ENCODE data around the gene MYO1B. TPM values are rescaled to one million over a fixed set of nuclear protein-coding genes. Genes with fewer than 3 reads are reported as not detected.
"Not testable (repeated sequence)": the region's sequence is repeated elsewhere in the genome, so short reads cannot be mapped to it uniquely, and the experiment has no call there.

The MYO1B gene
- total RNA-seq, 1 experiment from 2014 or later: 106 TPM

GRCh38 chr2:191451116-191451515 lies 205.9 kb downstream of the MYO1B start:
- DNase-seq (ENCODE audit: low read depth in 1 of 2, low spot score in 2 of 2): no peak
- Histone ChIP-seq H3K27me3 (replicated peaks) (no peaks in the 10 kb centered on the region), H3K36me3 (no peaks in the 10 kb centered on the region), H3K4me3 (no peak overlapping the region), H3K9me3 (replicated peaks) (no peaks in the 10 kb centered on the region), H3K27ac (no peak overlapping the region), H3K4me1 (replicated peaks) (no peaks in the 10 kb centered on the region)

- Histone ChIP-seq H3K27ac (no peak overlapping the region), H3K36me3 (no peaks in the 10 kb centered on the region), H3K9me3 (replicated peaks) (no peaks in the 10 kb centered on the region), H3K4me1 (replicated peaks) (no peaks in the 10 kb centered on the region), H3K27me3 (replicated peaks) (no peaks in the 10 kb centered on the region), H3K4me3 (no peak overlapping the region)
- DNase-seq (ENCODE audit: low read depth in 1 of 2, low spot score in 2 of 2): no peak
Observed at GRCh38 chr2:191452065-191452464, 206.9 kb downstream of the MYO1B start.

GRCh38 chr2:191453761-191454160 lies 208.6 kb downstream of the MYO1B start:
- H3K27ac ChIP-seq: no peak overlapping the region
- no peak for DNase-seq (ENCODE audit: low read depth in 1 of 2, low spot score in 2 of 2)
- no peak overlapping the region for H3K4me3 ChIP-seq
- H3K4me1 ChIP-seq (replicated peaks): no peaks in the 10 kb centered on the region
- H3K27me3 ChIP-seq (replicated peaks): no peaks in the 10 kb centered on the region
- no peaks in the 10 kb centered on the region for H3K36me3 ChIP-seq
- no peaks in the 10 kb centered on the region for H3K9me3 ChIP-seq (replicated peaks)

GRCh38 chr2:191456506-191456905 lies 211.3 kb downstream of the MYO1B start:
- not testable (repeated sequence) for H3K27me3 ChIP-seq (replicated peaks); H3K27ac ChIP-seq; H3K36me3 ChIP-seq; H3K4me1 ChIP-seq (replicated peaks); H3K9me3 ChIP-seq (replicated peaks); DNase-seq (ENCODE audit: low read depth in 1 of 2, low spot score in 2 of 2); H3K4me3 ChIP-seq

GRCh38 chr2:191459158-191459557 lies 214.0 kb downstream of the MYO1B start:
- Histone ChIP-seq H3K27me3 (replicated peaks) (no peaks in the 10 kb centered on the region), H3K36me3 (no peaks in the 10 kb centered on the region), H3K9me3 (replicated peaks) (no peaks in the 10 kb centered on the region), H3K27ac (no peak overlapping the region), H3K4me3 (no peak overlapping the region), H3K4me1 (replicated peaks) (no peaks in the 10 kb centered on the region)
- no peak for DNase-seq (ENCODE audit: low read depth in 1 of 2, low spot score in 2 of 2)

GRCh38 chr2:191462370-191462769 lies 217.2 kb downstream of the MYO1B start:
- no peak overlapping the region for H3K4me3 ChIP-seq
- H3K27ac ChIP-seq: no peak overlapping the region
- H3K4me1 ChIP-seq (replicated peaks): peaks cover 7% of the 10 kb centered on the region
- no peaks in the 10 kb centered on the region for H3K27me3 ChIP-seq (replicated peaks)
- H3K36me3 ChIP-seq: no peaks in the 10 kb centered on the region
- DNase-seq (ENCODE audit: low read depth in 1 of 2, low spot score in 2 of 2): no peak
- no peaks in the 10 kb centered on the region for H3K9me3 ChIP-seq (replicated peaks)

GRCh38 chr2:191463790-191464189 lies 218.6 kb downstream of the MYO1B start:
- no peaks in the 10 kb centered on the region for H3K9me3 ChIP-seq (replicated peaks)
- DNase-seq (ENCODE audit: low read depth in 1 of 2, low spot score in 2 of 2): no peak
- H3K36me3 ChIP-seq: no peaks in the 10 kb centered on the region
- no peak overlapping the region for H3K27ac ChIP-seq
- H3K4me1 ChIP-seq (replicated peaks): peaks cover 7% of the 10 kb centered on the region
- no peaks in the 10 kb centered on the region for H3K27me3 ChIP-seq (replicated peaks)
- H3K4me3 ChIP-seq: no peak overlapping the region

GRCh38 chr2:191465766-191466420 lies 220.7 kb downstream of the MYO1B start:
- Histone ChIP-seq H3K4me1 (replicated peaks) (peaks cover 7% of the 10 kb centered on the region), H3K9me3 (replicated peaks) (no peaks in the 10 kb centered on the region), H3K27me3 (replicated peaks) (no peaks in the 10 kb centered on the region), H3K4me3 (no peak overlapping the region), H3K36me3 (no peaks in the 10 kb centered on the region), H3K27ac (peak overlapping the region; percentile 31; the same call in 1 of the 2 replicates)
- DNase-seq (ENCODE audit: low read depth in 1 of 2, low spot score in 2 of 2): no peak

GRCh38 chr2:191467113-191467512 lies 221.9 kb downstream of the MYO1B start:
- Histone ChIP-seq H3K27me3 (replicated peaks) (no peaks in the 10 kb centered on the region), H3K4me3 (no peak overlapping the region), H3K36me3 (no peaks in the 10 kb centered on the region), H3K4me1 (replicated peaks) (peaks cover 7% of the 10 kb centered on the region), H3K27ac (no peak overlapping the region), H3K9me3 (replicated peaks) (no peaks in the 10 kb centered on the region)
- no peak for DNase-seq (ENCODE audit: low read depth in 1 of 2, low spot score in 2 of 2)

GRCh38 chr2:191470306-191470705 lies 225.1 kb downstream of the MYO1B start:
- no peaks in the 10 kb centered on the region for H3K36me3 ChIP-seq
- H3K27me3 ChIP-seq (replicated peaks): no peaks in the 10 kb centered on the region
- no peak overlapping the region for H3K27ac ChIP-seq
- no peak overlapping the region for H3K4me3 ChIP-seq
- peaks cover 7% of the 10 kb centered on the region for H3K4me1 ChIP-seq (replicated peaks)
- DNase-seq (ENCODE audit: low read depth in 1 of 2, low spot score in 2 of 2): no peak
- no peaks in the 10 kb centered on the region for H3K9me3 ChIP-seq (replicated peaks)

- no peak overlapping the region for H3K27ac ChIP-seq
- no peak overlapping the region for H3K4me3 ChIP-seq
Observed at GRCh38 chr2:191474464-191474863, 229.3 kb downstream of the MYO1B start.

More at GRCh38 chr2:191474464-191474863, 229.3 kb downstream of the MYO1B start:
- Histone ChIP-seq H3K4me1 (replicated peaks) (no peaks in the 10 kb centered on the region), H3K9me3 (replicated peaks) (no peaks in the 10 kb centered on the region), H3K36me3 (no peaks in the 10 kb centered on the region), H3K27me3 (replicated peaks) (no peaks in the 10 kb centered on the region)
- DNase-seq (ENCODE audit: low read depth in 1 of 2, low spot score in 2 of 2): no peak

Other genes with a start within 250 kb of the MYO1B start
- 89.5 and 108 TPM in 2 replicates for gene STAT1, start 231.2 kb upstream of the MYO1B start, total RNA-seq (2014; rRNA removed; shearing (Covaris generic))
- gene STAT4, start 94.4 kb upstream of the MYO1B start, total RNA-seq (2014; rRNA removed; shearing (Covaris generic)): 0.89 and 8.2 TPM in 2 replicates